PFSK-1 (cell line): ENCODE results near the gene IGF2R.

Experiments
- POLR2AphosphoS5 ChIP-seq: IDR thresholded peaks from 2 replicates; pipeline ENCODE4 v1.6.1; 2012; ENCODE audit warnings: low read depth, mild to moderate bottlenecking, control low read depth, low read length, moderate library complexity
- SIN3A ChIP-seq: IDR thresholded peaks from 2 replicates; pipeline ENCODE4 v1.6.1; 2012; ENCODE audit warnings: mild to moderate bottlenecking, low read length, moderate library complexity, borderline replicate concordance; ENCODE audit not compliant: insufficient read depth
- TAF1 ChIP-seq: IDR thresholded peaks from 2 replicates; pipeline ENCODE4 v1.6.1; 2012; ENCODE audit warnings: low read length, control low read depth, borderline replicate concordance; ENCODE audit not compliant: insufficient read depth
- TF ChIP-seq, protein P1 (sequence below), 2 experiments: IDR thresholded peaks; 2 replicates each; pipeline versions ENCODE4 v1.6.1 to v1.8.0; 2011 to 2012; ENCODE audit warnings: low read depth in 2 of 2, low read length in 2 of 2, control low read depth in 1 of 2, inconsistent platforms in 1 of 2, mild to moderate bottlenecking in 1 of 2, moderate library complexity in 1 of 2; ENCODE audit not compliant: insufficient read depth in 1 of 2

DNA sequence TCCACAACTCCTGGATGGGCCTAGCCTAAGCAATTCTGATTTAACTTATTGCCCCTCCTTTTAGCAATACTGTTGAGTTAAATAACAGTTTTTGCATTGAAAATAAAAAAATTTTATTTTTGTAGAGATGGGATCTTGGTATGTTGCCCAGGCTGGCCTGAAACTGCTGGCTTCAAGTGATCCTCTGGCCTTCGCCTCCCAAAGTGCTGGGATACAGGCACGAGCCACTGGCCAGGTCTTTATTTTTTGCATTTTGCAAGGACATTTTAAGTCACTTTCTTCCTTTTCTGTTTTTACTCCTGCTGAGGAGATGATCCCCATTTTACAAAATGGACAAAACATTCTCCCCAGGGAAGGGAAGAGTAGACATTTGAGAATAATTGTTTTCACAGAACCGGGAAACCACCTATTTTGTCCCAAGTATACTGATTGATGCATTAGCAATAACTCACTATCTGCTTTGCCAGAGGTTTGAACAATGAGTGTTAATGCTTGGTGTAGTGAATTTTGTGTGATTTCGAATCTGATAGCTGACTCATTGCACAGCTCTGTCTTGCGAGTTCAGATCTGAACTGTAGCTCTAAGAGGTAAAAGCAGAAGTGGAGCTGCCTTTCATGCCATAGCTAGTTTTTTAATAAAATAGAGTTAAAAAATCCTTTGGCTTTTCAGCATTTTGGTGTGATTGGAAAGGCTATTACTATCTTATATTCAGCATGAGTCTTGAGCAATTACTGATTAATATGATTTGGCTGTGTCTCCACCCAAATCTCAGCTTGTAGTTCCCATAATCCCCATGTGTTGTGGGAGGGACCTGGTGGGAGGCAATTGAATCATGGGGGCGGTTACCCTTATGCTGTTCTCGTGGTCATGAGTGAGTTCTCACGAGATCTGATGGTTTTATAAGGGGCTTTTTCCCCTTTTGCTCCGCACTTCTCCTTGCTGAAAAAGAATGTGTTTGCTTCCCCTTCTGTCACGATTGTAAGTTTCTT, 20.9 kb downstream of the IGF2R start:
- no peak for TF ChIP-seq TAF1
- TF ChIP-seq, protein P1, sequence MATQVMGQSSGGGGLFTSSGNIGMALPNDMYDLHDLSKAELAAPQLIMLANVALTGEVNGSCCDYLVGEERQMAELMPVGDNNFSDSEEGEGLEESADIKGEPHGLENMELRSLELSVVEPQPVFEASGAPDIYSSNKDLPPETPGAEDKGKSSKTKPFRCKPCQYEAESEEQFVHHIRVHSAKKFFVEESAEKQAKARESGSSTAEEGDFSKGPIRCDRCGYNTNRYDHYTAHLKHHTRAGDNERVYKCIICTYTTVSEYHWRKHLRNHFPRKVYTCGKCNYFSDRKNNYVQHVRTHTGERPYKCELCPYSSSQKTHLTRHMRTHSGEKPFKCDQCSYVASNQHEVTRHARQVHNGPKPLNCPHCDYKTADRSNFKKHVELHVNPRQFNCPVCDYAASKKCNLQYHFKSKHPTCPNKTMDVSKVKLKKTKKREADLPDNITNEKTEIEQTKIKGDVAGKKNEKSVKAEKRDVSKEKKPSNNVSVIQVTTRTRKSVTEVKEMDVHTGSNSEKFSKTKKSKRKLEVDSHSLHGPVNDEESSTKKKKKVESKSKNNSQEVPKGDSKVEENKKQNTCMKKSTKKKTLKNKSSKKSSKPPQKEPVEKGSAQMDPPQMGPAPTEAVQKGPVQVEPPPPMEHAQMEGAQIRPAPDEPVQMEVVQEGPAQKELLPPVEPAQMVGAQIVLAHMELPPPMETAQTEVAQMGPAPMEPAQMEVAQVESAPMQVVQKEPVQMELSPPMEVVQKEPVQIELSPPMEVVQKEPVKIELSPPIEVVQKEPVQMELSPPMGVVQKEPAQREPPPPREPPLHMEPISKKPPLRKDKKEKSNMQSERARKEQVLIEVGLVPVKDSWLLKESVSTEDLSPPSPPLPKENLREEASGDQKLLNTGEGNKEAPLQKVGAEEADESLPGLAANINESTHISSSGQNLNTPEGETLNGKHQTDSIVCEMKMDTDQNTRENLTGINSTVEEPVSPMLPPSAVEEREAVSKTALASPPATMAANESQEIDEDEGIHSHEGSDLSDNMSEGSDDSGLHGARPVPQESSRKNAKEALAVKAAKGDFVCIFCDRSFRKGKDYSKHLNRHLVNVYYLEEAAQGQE (IDR thresholded peaks at IDR 0.05; ENCODE audit: insufficient read depth in 1 of 2, low read depth in 2 of 2, low read length in 2 of 2): no peak
- TF ChIP-seq POLR2AphosphoS5: no peak
- TF ChIP-seq SIN3A: no peak
